Fibroblast of lung (primary cell): ENCODE measurements around the gene SORL1-AS1.

Experiments used
- DNase-seq, 2 donors: peaks; one replicate each; pipeline versions ENCODE4 v3.0.0 to v3.0.0-alpha.2; 2010; ENCODE audit warnings: low read depth in 2 of 2
- H2AFZ ChIP-seq: 2 replicates; pipeline ENCODE4 v1.5.1; 2012; ENCODE audit warnings: low read length, control low read depth, inconsistent platforms
- H3K27ac ChIP-seq: 2 replicates; pipeline ENCODE4 v1.5.1; 2011; ENCODE audit warnings: low read length, control low read depth; ENCODE audit not compliant: insufficient read depth
- H3K27me3 ChIP-seq: 2 replicates; pipeline ENCODE4 v1.5.1; 2011; ENCODE audit warnings: mild to moderate bottlenecking, low read length; ENCODE audit not compliant: control insufficient read depth, insufficient read depth
- H3K36me3 ChIP-seq: 2 replicates; pipeline ENCODE4 v1.5.1; 2011; ENCODE audit warnings: low read length; ENCODE audit not compliant: control insufficient read depth, insufficient read depth
- H3K4me1 ChIP-seq: 2 replicates; pipeline ENCODE4 v1.5.1; 2011; ENCODE audit warnings: low read length; ENCODE audit not compliant: control insufficient read depth, insufficient read depth; ENCODE audit errors: extremely low read depth
- H3K4me2 ChIP-seq: 2 replicates; pipeline ENCODE4 v1.5.1; 2011; ENCODE audit warnings: low read length, control low read depth; ENCODE audit not compliant: insufficient read depth; ENCODE audit errors: extremely low read depth
- H3K4me3 ChIP-seq, 4 experiments: fragments of 200-600 bp in 1 of 4; sonication (generic) in 1 of 4; replicated peaks in 1 of 4; 2 replicates each; pipeline ENCODE4 v1.5.1; 2011 to 2016; ENCODE audit warnings: low read length in 4 of 4, low read depth in 3 of 4, mild to moderate bottlenecking in 3 of 4, control low read depth in 2 of 4, inconsistent platforms in 1 of 4, mixed read lengths in 1 of 4; ENCODE audit not compliant: insufficient read depth in 1 of 4; ENCODE audit errors: control extremely low read depth in 1 of 4
- H3K79me2 ChIP-seq: 2 replicates; pipeline ENCODE4 v1.5.1; 2012; ENCODE audit warnings: mild to moderate bottlenecking, low read length, inconsistent platforms; ENCODE audit not compliant: control insufficient read depth, insufficient read depth
- H3K9ac ChIP-seq: 2 replicates; pipeline ENCODE4 v1.5.1; 2011; ENCODE audit warnings: mild to moderate bottlenecking, low read length, control low read depth; ENCODE audit not compliant: insufficient read depth
- H3K9me3 ChIP-seq: 2 replicates; pipeline ENCODE4 v1.5.1; 2012; ENCODE audit warnings: low read depth, low read length; ENCODE audit not compliant: control insufficient read depth, insufficient read depth
- H4K20me1 ChIP-seq: 2 replicates; pipeline ENCODE4 v1.5.1; 2011; ENCODE audit warnings: low read length; ENCODE audit not compliant: control insufficient read depth, insufficient read depth; ENCODE audit errors: extremely low read depth
- EZH2 ChIP-seq: IDR thresholded peaks from 2 replicates; pipeline ENCODE4 v1.5.1; 2012; ENCODE audit warnings: low read length, control low read depth, mild to moderate bottlenecking; ENCODE audit errors: missing control alignments
- TF ChIP-seq, protein P1 (sequence below), 2 donors: IDR thresholded peaks in 1 of 2; conservative IDR thresholded peaks in 1 of 2; 1 replicate in 1 of 2; 2 replicates in 1 of 2; pipeline ENCODE4 v1.5.1; 2011 to 2012; ENCODE audit warnings: low read length in 2 of 2, control low read depth in 1 of 2, inconsistent platforms in 1 of 2, low read depth in 1 of 2, mild to moderate bottlenecking in 1 of 2

SORL1-AS1 gene

DNA sequence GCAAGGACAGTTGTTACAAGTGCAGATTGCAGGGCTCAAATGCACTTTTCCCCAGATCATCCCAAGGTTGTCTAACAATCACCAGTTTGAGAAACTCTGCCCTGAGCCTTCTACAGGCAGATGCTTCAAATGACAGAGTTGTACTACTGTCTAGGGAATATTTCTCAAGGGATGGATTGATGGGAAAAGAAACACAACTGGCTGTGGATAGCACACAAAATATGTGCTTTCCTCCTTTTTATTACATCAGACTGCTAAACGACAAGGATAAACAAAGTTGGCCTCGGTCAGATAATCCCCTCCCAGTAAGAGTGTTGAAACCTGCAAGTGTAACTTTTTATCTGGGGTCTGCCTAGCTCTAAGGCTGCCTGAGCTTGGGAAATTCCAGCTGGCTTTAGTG, 46.6 kb upstream of the SORL1-AS1 start:
- Histone ChIP-seq H3K79me2 (no peaks in the 10 kb centered on the region), H3K27me3 (no peaks in the 10 kb centered on the region), H3K36me3 (no peaks in the 10 kb centered on the region), H3K9ac (no peak overlapping the region), H4K20me1 (no peaks in the 10 kb centered on the region), H3K27ac (no peak overlapping the region), H3K4me2 (no peak overlapping the region), H3K4me1 (no peaks in the 10 kb centered on the region), H2AFZ (no peak overlapping the region), H3K9me3 (no peaks in the 10 kb centered on the region), H3K4me3 (no peak overlapping the region)
- TF ChIP-seq, protein P1, sequence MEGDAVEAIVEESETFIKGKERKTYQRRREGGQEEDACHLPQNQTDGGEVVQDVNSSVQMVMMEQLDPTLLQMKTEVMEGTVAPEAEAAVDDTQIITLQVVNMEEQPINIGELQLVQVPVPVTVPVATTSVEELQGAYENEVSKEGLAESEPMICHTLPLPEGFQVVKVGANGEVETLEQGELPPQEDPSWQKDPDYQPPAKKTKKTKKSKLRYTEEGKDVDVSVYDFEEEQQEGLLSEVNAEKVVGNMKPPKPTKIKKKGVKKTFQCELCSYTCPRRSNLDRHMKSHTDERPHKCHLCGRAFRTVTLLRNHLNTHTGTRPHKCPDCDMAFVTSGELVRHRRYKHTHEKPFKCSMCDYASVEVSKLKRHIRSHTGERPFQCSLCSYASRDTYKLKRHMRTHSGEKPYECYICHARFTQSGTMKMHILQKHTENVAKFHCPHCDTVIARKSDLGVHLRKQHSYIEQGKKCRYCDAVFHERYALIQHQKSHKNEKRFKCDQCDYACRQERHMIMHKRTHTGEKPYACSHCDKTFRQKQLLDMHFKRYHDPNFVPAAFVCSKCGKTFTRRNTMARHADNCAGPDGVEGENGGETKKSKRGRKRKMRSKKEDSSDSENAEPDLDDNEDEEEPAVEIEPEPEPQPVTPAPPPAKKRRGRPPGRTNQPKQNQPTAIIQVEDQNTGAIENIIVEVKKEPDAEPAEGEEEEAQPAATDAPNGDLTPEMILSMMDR (conservative IDR thresholded peaks at IDR 0.05 in 1 of 2, IDR thresholded peaks at IDR 0.05 in 1 of 2; ENCODE audit: low read depth in 1 of 2, low read length in 2 of 2) = no peak
- TF ChIP-seq EZH2 = no peak
- DNase-seq = peak in 1 of 2 donors; percentile 44

DNA sequence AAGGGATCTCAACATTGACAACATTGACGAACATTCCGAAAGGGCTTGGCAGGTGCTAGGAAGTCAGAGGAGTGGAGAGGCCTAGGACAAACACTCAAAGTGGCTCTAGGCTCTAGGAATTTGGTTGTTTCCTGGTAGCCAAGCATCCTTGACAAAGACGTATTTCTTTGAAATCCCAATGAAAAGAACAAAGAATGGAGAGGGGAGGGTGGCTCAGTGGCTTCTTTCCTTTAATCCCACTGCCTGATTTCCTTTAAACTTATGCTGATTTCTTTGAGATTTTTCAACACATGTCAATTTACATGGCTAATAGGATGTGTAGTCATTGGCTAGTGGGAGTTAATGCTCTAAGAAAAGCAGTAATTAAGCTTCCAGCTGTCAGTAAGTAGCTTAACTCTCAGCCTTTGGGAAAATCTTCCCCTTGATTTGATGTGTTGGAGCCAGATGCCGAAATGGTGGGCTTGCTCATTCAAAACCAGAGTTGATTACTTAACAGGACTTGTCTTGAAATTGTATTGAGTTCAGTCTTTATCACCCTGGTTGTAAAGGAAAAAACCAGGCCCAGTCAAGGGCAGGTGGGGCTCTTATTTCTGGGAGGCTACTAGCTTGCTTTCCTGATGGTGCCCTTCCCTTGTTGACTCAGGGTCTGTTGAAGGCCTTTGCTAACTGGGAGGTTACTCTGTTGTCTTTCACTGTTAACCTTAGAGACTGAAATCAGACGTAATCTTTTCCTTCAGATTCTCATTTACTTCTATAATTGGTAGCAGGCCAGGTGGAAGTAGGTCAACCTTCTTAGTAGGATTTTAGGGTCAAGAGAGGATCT, 44.6 kb upstream of the SORL1-AS1 start:
- no peaks in the 10 kb centered on the region for H4K20me1 ChIP-seq
- no peaks in the 10 kb centered on the region for H3K27me3 ChIP-seq
- H3K9ac ChIP-seq = no peak overlapping the region
- H3K4me1 ChIP-seq = no peaks in the 10 kb centered on the region
- H3K79me2 ChIP-seq = no peaks in the 10 kb centered on the region
- no peak overlapping the region for H3K27ac ChIP-seq
- no peak overlapping the region for H2AFZ ChIP-seq
- no peak overlapping the region for H3K4me3 ChIP-seq
- TF ChIP-seq, protein P1 (conservative IDR thresholded peaks at IDR 0.05 in 1 of 2, IDR thresholded peaks at IDR 0.05 in 1 of 2; ENCODE audit: low read depth in 1 of 2, low read length in 2 of 2) = no peak
- no peak for TF ChIP-seq EZH2
- H3K36me3 ChIP-seq = no peaks in the 10 kb centered on the region
- no peak for DNase-seq
- H3K9me3 ChIP-seq = no peaks in the 10 kb centered on the region
- H3K4me2 ChIP-seq = no peak overlapping the region

DNA sequence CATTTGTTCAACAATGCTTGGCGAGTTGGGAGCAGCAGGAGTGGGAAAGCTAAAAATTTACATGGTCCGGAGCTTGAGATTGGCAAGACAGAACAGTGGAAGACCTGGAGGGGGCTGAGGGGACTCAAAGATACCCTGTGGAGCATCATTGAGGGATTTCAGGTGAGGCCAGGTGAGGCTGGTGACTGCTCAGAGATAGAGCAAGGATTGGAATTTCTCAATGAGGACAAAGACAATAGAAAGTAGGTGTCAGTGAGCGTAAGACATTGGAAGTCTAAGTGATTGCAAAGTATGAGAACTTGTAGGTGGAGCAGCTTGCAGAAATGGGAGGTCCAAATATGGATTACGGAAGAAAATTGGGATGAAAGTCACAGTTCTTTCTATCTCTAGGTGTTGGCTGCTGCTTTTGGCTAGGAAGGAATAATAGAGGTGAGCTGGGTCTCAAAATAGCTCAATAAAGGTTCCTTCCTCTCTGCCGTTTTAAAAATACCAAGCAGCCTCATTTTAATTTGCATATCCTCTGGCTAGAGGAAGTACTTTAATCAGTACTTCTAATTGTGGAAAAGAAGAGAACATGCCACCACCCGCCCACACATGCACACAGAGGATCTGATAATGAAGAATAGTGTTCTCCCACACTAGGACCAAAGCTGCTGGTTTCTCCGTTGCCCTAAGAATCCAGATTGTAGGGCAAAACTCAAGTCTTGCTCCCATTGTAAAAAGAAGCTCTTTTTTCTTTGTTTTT, 41.8 kb upstream of the SORL1-AS1 start:
- no peaks in the 10 kb centered on the region for H4K20me1 ChIP-seq
- no peak overlapping the region for H3K9ac ChIP-seq
- H2AFZ ChIP-seq = no peak overlapping the region
- no peaks in the 10 kb centered on the region for H3K79me2 ChIP-seq
- H3K36me3 ChIP-seq = no peaks in the 10 kb centered on the region
- H3K4me2 ChIP-seq = no peak overlapping the region
- H3K9me3 ChIP-seq = no peaks in the 10 kb centered on the region
- no peak overlapping the region for H3K27ac ChIP-seq
- TF ChIP-seq, protein P1 (conservative IDR thresholded peaks at IDR 0.05 in 1 of 2, IDR thresholded peaks at IDR 0.05 in 1 of 2; ENCODE audit: low read depth in 1 of 2, low read length in 2 of 2) = no peak
- no peak for TF ChIP-seq EZH2
- H3K4me3 ChIP-seq = no peak overlapping the region
- no peaks in the 10 kb centered on the region for H3K27me3 ChIP-seq
- H3K4me1 ChIP-seq = no peaks in the 10 kb centered on the region
- no peak for DNase-seq
